ENCODE measurements around the gene NEURL1B.

NEURL1B gene

DNA sequence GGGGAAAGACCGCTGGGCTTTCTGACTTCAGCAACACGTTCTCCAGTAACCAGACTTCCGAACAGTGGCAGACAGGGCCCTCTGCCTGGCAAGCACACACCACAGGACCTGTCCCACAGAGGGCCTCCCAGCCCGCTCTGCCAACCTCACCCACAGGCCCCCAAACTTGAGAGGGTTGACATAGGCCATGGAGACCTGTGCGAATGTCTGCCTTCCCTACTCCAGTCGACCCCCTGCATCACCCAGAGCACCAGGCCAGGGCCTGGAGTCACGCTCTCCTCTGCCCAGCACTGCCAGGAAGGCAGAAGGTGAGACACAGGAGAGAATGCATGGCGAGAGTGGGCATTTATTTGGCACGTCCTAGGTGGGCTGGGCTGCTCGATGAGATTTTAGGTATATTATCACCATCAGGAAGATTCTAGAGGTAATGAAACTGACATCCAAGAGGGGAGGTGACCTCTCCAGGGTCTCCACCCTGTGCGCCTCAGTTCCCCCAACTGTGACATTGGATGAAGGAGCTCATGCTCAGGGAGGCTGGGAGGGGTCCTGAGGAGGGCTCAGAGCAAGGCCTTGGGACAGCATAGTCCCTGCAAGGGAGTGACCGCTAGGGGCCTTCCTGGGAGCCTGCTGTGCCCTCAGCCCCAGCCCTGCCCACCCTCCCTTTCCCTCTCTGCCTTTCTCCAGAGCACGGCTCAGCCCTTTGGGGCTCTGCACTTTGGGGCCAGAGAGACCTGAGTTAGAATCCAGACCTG lies 75.0 kb downstream of the NEURL1B start:
- Histone ChIP-seq H3K4me3 (no peak overlapping the region), H3K9me3 (ENCODE audit: low read depth, low read length) (no peaks in the 10 kb centered on the region), H3K36me3 (ENCODE audit: insufficient read depth, low read length) (no peaks in the 10 kb centered on the region), H3K27ac (no peak overlapping the region), H3K9ac (ENCODE audit: insufficient read length) (no peak overlapping the region)
- no peak for TF ChIP-seq POLR2AphosphoS5 (IDR thresholded peaks at IDR 0.05; ENCODE audit: borderline replicate concordance, low read depth, low read length)
- no peak for TF ChIP-seq FOXP2 (optimal IDR thresholded peaks at IDR 0.05; ENCODE audit: control extremely low read depth, extremely low read length, insufficient read depth)
- DNase-seq (ENCODE audit: low read depth, low spot score): no peak

GRCh38 chr5:172716796-172717313 lies 75.8 kb downstream of the NEURL1B start:
- H3K9me3 ChIP-seq (ENCODE audit: low read depth, low read length): no peaks in the 10 kb centered on the region
- TF ChIP-seq POLR2AphosphoS5 (IDR thresholded peaks at IDR 0.05; ENCODE audit: borderline replicate concordance, low read depth, low read length): no peak
- no peak for TF ChIP-seq EZH2 (IDR thresholded peaks at IDR 0.05)
- no peak for TF ChIP-seq FOXP2 (optimal IDR thresholded peaks at IDR 0.05; ENCODE audit: control extremely low read depth, extremely low read length, insufficient read depth)
- H3K9ac ChIP-seq (ENCODE audit: insufficient read length): no peak overlapping the region
- H3K36me3 ChIP-seq (ENCODE audit: insufficient read depth, low read length): no peaks in the 10 kb centered on the region
- DNase-seq (ENCODE audit: low read depth, low spot score): peak; percentile 50
- peak overlapping the region; percentile 35; the same call in 1 of the 2 replicates for H3K4me3 ChIP-seq
- H3K27ac ChIP-seq: no peak overlapping the region

GRCh38 chr5:172717481-172718195 lies 76.6 kb downstream of the NEURL1B start:
- Histone ChIP-seq H3K27ac (no peak overlapping the region), H3K9me3 (ENCODE audit: low read depth, low read length) (no peaks in the 10 kb centered on the region), H3K4me3 (no peak overlapping the region), H3K36me3 (ENCODE audit: insufficient read depth, low read length) (no peaks in the 10 kb centered on the region), H3K9ac (ENCODE audit: insufficient read length) (no peak overlapping the region)
- no peak for DNase-seq (ENCODE audit: low read depth, low spot score)
- no peak for TF ChIP-seq POLR2AphosphoS5 (IDR thresholded peaks at IDR 0.05; ENCODE audit: borderline replicate concordance, low read depth, low read length)
- no peak for TF ChIP-seq EZH2 (IDR thresholded peaks at IDR 0.05)
- TF ChIP-seq FOXP2 (optimal IDR thresholded peaks at IDR 0.05; ENCODE audit: control extremely low read depth, extremely low read length, insufficient read depth): no peak

DNA sequence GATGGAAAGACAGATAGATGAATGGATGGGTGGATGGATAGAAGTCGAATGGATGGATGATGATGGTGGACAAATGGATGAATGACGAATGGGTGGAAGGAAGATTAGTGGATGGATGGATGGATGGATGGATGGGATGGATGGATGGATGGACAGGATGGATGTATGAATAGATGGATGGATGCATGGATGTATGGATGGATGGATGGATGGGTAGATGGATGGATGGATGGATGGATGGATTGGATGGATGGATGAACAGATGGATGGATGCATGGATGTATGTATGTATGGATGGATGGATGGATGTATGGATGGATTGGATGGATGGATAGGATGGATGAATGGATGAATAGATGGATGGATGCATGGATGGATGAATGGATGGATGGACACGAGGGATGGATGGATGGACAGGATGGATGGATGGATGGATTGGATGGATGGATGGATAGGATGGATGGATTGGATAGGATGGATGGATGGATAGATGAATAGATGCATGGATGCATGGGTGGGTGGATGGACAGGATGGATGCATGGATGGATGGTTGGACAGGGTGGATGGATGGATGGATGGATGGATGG lies 77.6 kb downstream of the NEURL1B start:
- no peak overlapping the region for H3K9ac ChIP-seq (ENCODE audit: insufficient read length)
- H3K36me3 ChIP-seq (ENCODE audit: insufficient read depth, low read length): no peaks in the 10 kb centered on the region
- no peak overlapping the region for H3K4me3 ChIP-seq
- no peak for DNase-seq (ENCODE audit: low read depth, low spot score)
- H3K9me3 ChIP-seq (ENCODE audit: low read depth, low read length): no peaks in the 10 kb centered on the region
- H3K27ac ChIP-seq: no peak overlapping the region
- no peak for TF ChIP-seq EZH2 (IDR thresholded peaks at IDR 0.05)
- no peak for TF ChIP-seq POLR2AphosphoS5 (IDR thresholded peaks at IDR 0.05; ENCODE audit: borderline replicate concordance, low read depth, low read length)
- no peak for TF ChIP-seq FOXP2 (optimal IDR thresholded peaks at IDR 0.05; ENCODE audit: control extremely low read depth, extremely low read length, insufficient read depth)

- DNase-seq (ENCODE audit: low read depth, low spot score): no peak
- no peak overlapping the region for H3K9ac ChIP-seq (ENCODE audit: insufficient read length)
- no peak overlapping the region for H3K4me3 ChIP-seq
- H3K27ac ChIP-seq: no peak overlapping the region
- H3K36me3 ChIP-seq (ENCODE audit: insufficient read depth, low read length): no peaks in the 10 kb centered on the region
- no peak for TF ChIP-seq POLR2AphosphoS5 (IDR thresholded peaks at IDR 0.05; ENCODE audit: borderline replicate concordance, low read depth, low read length)
- TF ChIP-seq FOXP2 (optimal IDR thresholded peaks at IDR 0.05; ENCODE audit: control extremely low read depth, extremely low read length, insufficient read depth): no peak
- no peak for TF ChIP-seq EZH2 (IDR thresholded peaks at IDR 0.05)
- no peaks in the 10 kb centered on the region for H3K9me3 ChIP-seq (ENCODE audit: low read depth, low read length)
These were observed 78.1 kb downstream of the NEURL1B start for GRCh38 chr5:172719211-172719610.

- no peak for DNase-seq (ENCODE audit: low read depth, low spot score)
- H3K9me3 ChIP-seq (ENCODE audit: low read depth, low read length): no peaks in the 10 kb centered on the region
- no peak overlapping the region for H3K4me3 ChIP-seq
- H3K36me3 ChIP-seq (ENCODE audit: insufficient read depth, low read length): no peaks in the 10 kb centered on the region
- TF ChIP-seq POLR2AphosphoS5 (IDR thresholded peaks at IDR 0.05; ENCODE audit: borderline replicate concordance, low read depth, low read length): no peak
- TF ChIP-seq EZH2 (IDR thresholded peaks at IDR 0.05): no peak
- no peak for TF ChIP-seq FOXP2 (optimal IDR thresholded peaks at IDR 0.05; ENCODE audit: control extremely low read depth, extremely low read length, insufficient read depth)
- H3K27ac ChIP-seq: no peak overlapping the region
- no peak overlapping the region for H3K9ac ChIP-seq (ENCODE audit: insufficient read length)
These were observed 79.6 kb downstream of the NEURL1B start for GRCh38 chr5:172720655-172721054.

GRCh38 chr5:172721455-172722326 lies 80.6 kb downstream of the NEURL1B start:
- TF ChIP-seq EZH2 (IDR thresholded peaks at IDR 0.05) (no peak), FOXP2 (optimal IDR thresholded peaks at IDR 0.05; ENCODE audit: control extremely low read depth, extremely low read length, insufficient read depth) (no peak), POLR2AphosphoS5 (IDR thresholded peaks at IDR 0.05; ENCODE audit: borderline replicate concordance, low read depth, low read length) (no peak)
- Histone ChIP-seq H3K27ac (no peak overlapping the region), H3K4me3 (peak overlapping the region; percentile 29; the same call in 1 of the 2 replicates), H3K9me3 (ENCODE audit: low read depth, low read length) (no peaks in the 10 kb centered on the region), H3K9ac (ENCODE audit: insufficient read length) (peak overlapping the region; percentile 29), H3K36me3 (ENCODE audit: insufficient read depth, low read length) (no peaks in the 10 kb centered on the region)
- peak; percentile 67 for DNase-seq (ENCODE audit: low read depth, low spot score)

Measured in SK-N-MC (cell line).